Fibroblast of upper back skin (primary cell): ENCODE results near the gene PIH1D1.
"Not testable (repeated sequence)": the region's sequence is repeated elsewhere in the genome, so short reads cannot be mapped to it uniquely, and the experiment has no call there.

Experiments used
- DNase-seq: peaks from one replicate; pipeline ENCODE4 v3.0.0-alpha.2; 2013

The PIH1D1 gene

GRCh38 chr19:49453013-49453756 is 1.6 kb upstream of the PIH1D1 start, which contains the start of gene ALDH16A1:
TSS of gene ALDH16A1 (plus strand) at chr19:49453225. CDS start at chr19:49453332, 107 bp downstream.
- DNase-seq, result peak; percentile 98

GRCh38 chr19:49450405-49450804 is 1.2 kb downstream of the PIH1D1 start:
- DNase-seq, result no peak

- DNase-seq, result no peak
These were observed 3.2 kb downstream of the PIH1D1 start for GRCh38 chr19:49448432-49448786.

GRCh38 chr19:49447485-49448431 is 3.9 kb downstream of the PIH1D1 start:
- DNase-seq, result peak; percentile 28

GRCh38 chr19:49445997-49446396 is 5.6 kb downstream of the PIH1D1 start:
- no peak for DNase-seq

GRCh38 chr19:49444100-49444700 is 7.4 kb downstream of the PIH1D1 start:
- DNase-seq, result not testable (repeated sequence)

GRCh38 chr19:49443366-49444099 is 8.1 kb downstream of the PIH1D1 start:
- peak; percentile 95 for DNase-seq

- peak; percentile 85 for DNase-seq
These were observed 8.7 kb downstream of the PIH1D1 start for GRCh38 chr19:49442771-49443365.

- DNase-seq, result no peak
These were observed 9.3 kb downstream of the PIH1D1 start for GRCh38 chr19:49442354-49442753.

GRCh38 chr19:49441960-49442350 is 9.7 kb downstream of the PIH1D1 start:
- no peak for DNase-seq

GRCh38 chr19:49441210-49441959 is 10.2 kb downstream of the PIH1D1 start, which contains the start of gene SLC17A7:
TSS of gene SLC17A7 (minus strand) at chr19:49441527. CDS start at chr19:49441379, 148 bp downstream.
- no peak for DNase-seq

- no peak for DNase-seq
These were observed 11.0 kb downstream of the PIH1D1 start for GRCh38 chr19:49440439-49441209.

GRCh38 chr19:49439836-49440235 is 11.8 kb downstream of the PIH1D1 start:
- DNase-seq, result no peak

- DNase-seq, result no peak
These were observed 13.4 kb downstream of the PIH1D1 start for GRCh38 chr19:49438261-49438660.

- DNase-seq, result no peak
These were observed 14.4 kb downstream of the PIH1D1 start for GRCh38 chr19:49437231-49437630.

- DNase-seq, result no peak
These were observed 15.1 kb downstream of the PIH1D1 start for GRCh38 chr19:49436381-49437017.

- no peak for DNase-seq
These were observed 15.9 kb downstream of the PIH1D1 start for GRCh38 chr19:49435670-49436069.

GRCh38 chr19:49434907-49435583 is 16.6 kb downstream of the PIH1D1 start:
- no peak for DNase-seq

- DNase-seq, result no peak
These were observed 18.2 kb downstream of the PIH1D1 start for GRCh38 chr19:49433240-49433901.
